Right atrium auricular region (tissue), 2 donors: ENCODE data around the gene HDGF. TPM values are rescaled to one million over a fixed set of nuclear protein-coding genes. Genes with fewer than 3 reads are reported as not detected.

Source experiments
- DNase-seq: peaks from one replicate; pipeline ENCODE4 v3.0.0-alpha.2; 2019; ENCODE audit warnings: low spot score
- H3K27ac ChIP-seq, 2 donors: fragments of 200-600 bp; sonication (generic); 1 replicate in 1 of 2; 2 replicates in 1 of 2; pipeline ENCODE4 v1.5.1; 2016 to 2019
- H3K27me3 ChIP-seq, 2 donors: fragments of 200-600 bp; sonication (generic); one replicate each; pipeline versions ENCODE4 v1.5.1 to v1.6.0; 2017 to 2019
- H3K36me3 ChIP-seq: fragments of 200-600 bp; sonication (generic); one replicate; pipeline ENCODE4 v1.5.1; 2016
- H3K4me1 ChIP-seq, 2 donors: fragments of 200-600 bp; sonication (generic); one replicate each; pipeline versions ENCODE4 v1.5.1 to v1.6.0; 2017 to 2019
- H3K4me3 ChIP-seq, 2 donors: fragments of 200-600 bp; sonication (generic); 1 replicate in 1 of 2; 2 replicates in 1 of 2; pipeline ENCODE4 v1.5.1; 2017 to 2019; ENCODE audit warnings: mild to moderate bottlenecking in 1 of 2, moderate library complexity in 1 of 2
- H3K9me3 ChIP-seq, 2 donors: fragments of 200-600 bp; sonication (generic); one replicate each; pipeline ENCODE4 v1.5.1; 2019
- total RNA-seq, 2 donors: library from RNA; depleted of rRNA; stranded (reverse); fragments of >200 nt; gene quantifications; one replicate each; pipeline ENCODE4 v1.1.0, GENCODE V29; 2016
- TF ChIP-seq, protein P1 (sequence below), 2 donors: fragments of 200-600 bp; sonication (generic); IDR thresholded peaks; one replicate each; pipeline ENCODE4 v1.5.1; 2019; ENCODE audit warnings: antibody characterized with exemption in 2 of 2

Gene HDGF
- total RNA-seq, 2 donors from 2014 or later, result 110 to 137 TPM

DNA sequence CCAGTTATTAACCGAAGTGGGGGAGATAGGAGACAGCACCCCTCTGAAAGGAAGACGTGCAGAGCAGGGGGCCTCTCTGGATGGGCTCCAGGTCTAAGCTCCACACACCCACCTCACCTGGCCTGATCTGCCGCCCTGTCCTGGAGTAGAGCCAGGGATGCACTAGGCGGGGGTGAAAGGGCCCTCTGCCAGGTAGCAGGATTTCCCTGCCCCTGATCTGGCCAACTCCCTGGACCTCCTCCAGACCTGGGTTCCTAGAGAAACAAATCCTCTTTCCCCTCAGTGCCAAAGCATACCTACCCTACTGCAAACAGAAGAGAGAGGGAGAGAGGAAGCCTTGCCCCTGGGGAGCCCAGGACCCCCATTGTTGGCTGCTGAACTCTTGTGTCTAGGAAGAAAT lies 48.1 kb downstream of the HDGF start:
- H3K9me3 ChIP-seq, result no peaks in the 10 kb centered on the region
- H3K36me3 ChIP-seq, result no peaks in the 10 kb centered on the region
- TF ChIP-seq, protein P1, sequence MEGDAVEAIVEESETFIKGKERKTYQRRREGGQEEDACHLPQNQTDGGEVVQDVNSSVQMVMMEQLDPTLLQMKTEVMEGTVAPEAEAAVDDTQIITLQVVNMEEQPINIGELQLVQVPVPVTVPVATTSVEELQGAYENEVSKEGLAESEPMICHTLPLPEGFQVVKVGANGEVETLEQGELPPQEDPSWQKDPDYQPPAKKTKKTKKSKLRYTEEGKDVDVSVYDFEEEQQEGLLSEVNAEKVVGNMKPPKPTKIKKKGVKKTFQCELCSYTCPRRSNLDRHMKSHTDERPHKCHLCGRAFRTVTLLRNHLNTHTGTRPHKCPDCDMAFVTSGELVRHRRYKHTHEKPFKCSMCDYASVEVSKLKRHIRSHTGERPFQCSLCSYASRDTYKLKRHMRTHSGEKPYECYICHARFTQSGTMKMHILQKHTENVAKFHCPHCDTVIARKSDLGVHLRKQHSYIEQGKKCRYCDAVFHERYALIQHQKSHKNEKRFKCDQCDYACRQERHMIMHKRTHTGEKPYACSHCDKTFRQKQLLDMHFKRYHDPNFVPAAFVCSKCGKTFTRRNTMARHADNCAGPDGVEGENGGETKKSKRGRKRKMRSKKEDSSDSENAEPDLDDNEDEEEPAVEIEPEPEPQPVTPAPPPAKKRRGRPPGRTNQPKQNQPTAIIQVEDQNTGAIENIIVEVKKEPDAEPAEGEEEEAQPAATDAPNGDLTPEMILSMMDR (IDR thresholded peaks at IDR 0.05), result no peak
- no peak for DNase-seq
- H3K27me3 ChIP-seq, result peaks cover 0 to 5% of the 10 kb centered on the region in 2 donors
- H3K4me1 ChIP-seq, result peaks cover 0 to 35% of the 10 kb centered on the region in 2 donors
- H3K4me3 ChIP-seq, result no peak overlapping the region
- H3K27ac ChIP-seq, result no peak overlapping the region

DNA sequence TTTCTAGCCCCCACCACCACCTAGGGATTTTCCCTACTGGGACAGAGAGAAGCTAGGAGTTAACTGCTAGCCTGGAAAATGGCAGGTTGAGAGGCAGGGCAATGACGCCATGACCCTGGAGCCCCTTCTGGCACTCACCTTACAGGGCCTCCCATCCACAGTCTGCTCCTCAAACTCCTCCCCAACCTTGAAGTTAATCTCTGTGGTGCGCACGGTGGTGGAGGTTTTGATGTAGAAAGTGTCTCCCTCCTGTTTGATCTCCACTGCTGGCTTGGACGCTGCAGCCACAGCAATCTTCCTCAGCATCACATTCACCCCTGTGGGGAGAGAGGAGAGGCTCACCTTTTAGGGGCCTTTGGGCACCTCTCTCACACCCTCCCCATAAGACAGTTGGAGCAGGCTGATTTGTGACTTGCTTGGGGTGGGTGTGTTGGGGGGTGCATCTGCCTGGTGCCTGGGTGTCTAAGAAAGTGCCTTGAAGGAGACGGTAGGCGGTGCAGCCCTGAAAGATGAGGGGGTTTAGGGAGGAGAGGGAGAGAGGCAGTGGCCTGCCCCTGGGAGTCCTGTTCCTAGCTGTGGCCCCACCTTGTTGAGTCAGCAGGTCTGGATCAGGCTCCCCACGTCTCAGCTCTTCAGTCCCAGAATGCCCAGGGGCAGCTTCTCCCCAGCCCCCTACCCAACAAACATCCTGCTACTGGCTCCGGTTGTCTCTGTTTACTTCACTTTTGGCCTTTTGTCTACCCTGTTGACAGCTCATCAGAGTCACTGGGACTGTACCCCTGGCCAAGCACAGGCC lies 50.5 kb downstream of the HDGF start:
- Histone ChIP-seq H3K27me3 (peaks cover 0 to 5% of the 10 kb centered on the region in 2 donors), H3K27ac (no peak overlapping the region), H3K36me3 (no peaks in the 10 kb centered on the region), H3K4me3 (no peak overlapping the region), H3K9me3 (no peaks in the 10 kb centered on the region), H3K4me1 (peaks cover 0 to 19% of the 10 kb centered on the region in 2 donors)
- TF ChIP-seq, protein P1 (IDR thresholded peaks at IDR 0.05), result no peak
- DNase-seq, result no peak

DNA sequence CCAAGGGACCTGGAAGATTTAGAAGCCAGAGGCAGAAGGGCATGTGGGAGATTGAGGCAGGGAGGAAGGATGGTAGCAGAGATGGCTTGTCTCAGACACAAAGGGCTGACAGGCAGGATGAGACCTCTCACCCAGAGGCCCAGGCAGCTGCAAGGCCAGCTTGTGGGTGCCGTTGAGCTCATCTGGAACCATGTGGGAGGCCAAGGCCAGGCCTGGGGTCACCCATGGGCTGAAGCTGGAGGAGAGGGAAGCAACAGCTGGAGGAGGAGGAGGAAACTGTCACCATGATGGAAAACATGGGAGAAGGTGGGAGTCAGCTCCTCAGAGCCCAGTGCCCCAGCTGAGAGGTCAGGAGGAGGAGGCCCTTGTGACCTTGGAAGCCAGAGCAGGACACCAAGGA lies 52.5 kb downstream of the HDGF start:
- Histone ChIP-seq H3K4me3 (no peak overlapping the region), H3K9me3 (no peaks in the 10 kb centered on the region), H3K27me3 (peaks cover 0 to 5% of the 10 kb centered on the region in 2 donors), H3K36me3 (no peaks in the 10 kb centered on the region), H3K27ac (no peak overlapping the region), H3K4me1 (no peaks in the 10 kb centered on the region)
- TF ChIP-seq, protein P1 (IDR thresholded peaks at IDR 0.05), result no peak
- DNase-seq, result no peak

DNA sequence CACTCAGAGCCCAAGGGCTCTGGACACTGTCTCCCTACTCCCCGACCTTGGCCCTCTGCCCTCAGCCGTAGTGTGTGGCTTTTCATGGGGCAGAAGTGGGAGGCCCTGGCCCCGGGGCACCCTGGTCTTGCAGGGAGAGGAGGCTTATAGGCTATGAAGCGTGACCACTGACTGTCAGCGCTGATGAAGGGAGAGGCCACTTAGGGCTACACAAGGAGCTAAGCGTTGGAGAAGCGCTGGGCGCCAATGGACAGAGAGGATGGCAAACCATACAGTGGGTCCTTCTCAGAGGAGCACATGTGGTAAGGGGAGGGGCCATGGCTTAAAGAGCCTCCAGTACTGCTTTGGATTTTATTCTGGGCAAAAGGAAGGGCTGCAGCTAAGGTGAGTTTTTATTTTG lies 54.0 kb downstream of the HDGF start:
- Histone ChIP-seq H3K36me3 (no peaks in the 10 kb centered on the region), H3K4me3 (no peak overlapping the region), H3K27me3 (peaks cover 0 to 5% of the 10 kb centered on the region in 2 donors), H3K27ac (no peak overlapping the region), H3K4me1 (peaks cover 0 to 5% of the 10 kb centered on the region in 2 donors), H3K9me3 (no peaks in the 10 kb centered on the region)
- no peak for DNase-seq
- TF ChIP-seq, protein P1 (IDR thresholded peaks at IDR 0.05), result no peak

DNA sequence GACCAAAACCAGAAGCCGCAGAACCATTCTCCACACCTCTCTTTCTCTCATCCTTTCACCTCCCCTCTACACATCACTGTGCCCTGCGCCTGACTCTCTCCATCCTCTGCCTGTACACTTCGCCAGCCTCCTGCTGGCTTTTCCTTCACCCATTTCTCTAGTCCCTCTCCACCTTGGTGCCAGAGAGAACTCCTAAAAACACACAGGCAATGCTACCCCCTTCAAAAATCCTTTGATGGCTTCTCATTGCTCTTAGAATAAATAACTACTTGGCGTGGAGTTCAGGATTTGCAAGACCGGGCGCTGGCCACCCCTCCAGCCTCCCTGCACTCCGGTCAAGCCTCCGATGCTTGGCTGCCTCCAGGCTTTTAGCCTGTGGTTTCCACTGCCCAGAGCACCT lies 54.7 kb downstream of the HDGF start:
- H3K9me3 ChIP-seq, result no peaks in the 10 kb centered on the region
- no peaks in the 10 kb centered on the region for H3K36me3 ChIP-seq
- peaks cover 0 to 5% of the 10 kb centered on the region in 2 donors for H3K27me3 ChIP-seq
- DNase-seq, result no peak
- peaks cover 0 to 11% of the 10 kb centered on the region in 2 donors for H3K4me1 ChIP-seq
- no peak overlapping the region for H3K27ac ChIP-seq
- TF ChIP-seq, protein P1 (IDR thresholded peaks at IDR 0.05), result no peak
- no peak overlapping the region for H3K4me3 ChIP-seq

DNA sequence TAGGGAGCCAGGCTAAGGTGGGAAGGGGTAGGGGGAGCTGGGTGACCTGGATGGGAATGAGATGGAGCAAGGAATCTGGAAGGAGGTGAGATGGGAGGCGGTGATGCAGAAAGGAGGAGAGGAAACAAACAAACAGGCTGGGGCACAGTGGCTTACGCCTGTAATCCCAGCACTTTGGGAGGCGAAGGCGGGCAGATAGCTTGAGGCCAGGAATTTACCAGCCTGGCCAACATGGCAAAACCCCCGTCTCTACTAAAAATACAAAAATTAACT lies 56.8 kb downstream of the HDGF start:
- Histone ChIP-seq H3K9me3 (no peaks in the 10 kb centered on the region), H3K4me1 (peaks cover 0 to 16% of the 10 kb centered on the region in 2 donors), H3K27ac (no peak overlapping the region), H3K4me3 (no peak overlapping the region), H3K27me3 (peaks cover 0 to 5% of the 10 kb centered on the region in 2 donors), H3K36me3 (no peaks in the 10 kb centered on the region)
- no peak for DNase-seq
- TF ChIP-seq, protein P1 (IDR thresholded peaks at IDR 0.05), result no peak
